GM18502 (cell line): Measurements from ENCODE around the gene MRPL11.
"Not testable (repeated sequence)": the region's sequence is repeated elsewhere in the genome, so short reads cannot be mapped to it uniquely, and the experiment has no call there.

ENCODE experiments used
- ATAC-seq: cut with Tn5 transposase; IDR thresholded peaks from one replicate; pipeline ENCODE4 v1.9.1; 2021; ENCODE audit warnings: mild to moderate bottlenecking; ENCODE audit not compliant: unreplicated experiment, poor library complexity

MRPL11 gene

DNA sequence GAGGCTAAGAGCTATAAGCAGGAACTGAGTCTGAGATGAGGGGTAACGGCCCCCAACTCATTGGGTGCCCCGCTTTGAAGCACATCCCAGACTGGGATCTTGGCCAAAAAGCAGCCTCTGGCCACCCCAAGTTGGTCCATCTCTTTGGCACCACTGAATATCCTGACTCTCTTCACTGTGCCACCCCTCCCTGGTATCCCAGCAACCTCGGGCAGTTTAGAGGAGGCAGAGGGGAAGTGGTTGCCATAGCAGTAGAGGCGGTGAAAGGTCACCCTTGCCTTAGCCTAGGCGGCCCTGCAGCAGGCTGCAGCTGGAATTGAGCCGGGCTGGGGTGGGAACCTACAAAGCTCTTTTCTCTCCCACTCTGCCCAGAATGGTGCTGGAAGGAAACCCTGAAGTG is 29.1 kb upstream of the MRPL11 start:
- no peak for ATAC-seq

DNA sequence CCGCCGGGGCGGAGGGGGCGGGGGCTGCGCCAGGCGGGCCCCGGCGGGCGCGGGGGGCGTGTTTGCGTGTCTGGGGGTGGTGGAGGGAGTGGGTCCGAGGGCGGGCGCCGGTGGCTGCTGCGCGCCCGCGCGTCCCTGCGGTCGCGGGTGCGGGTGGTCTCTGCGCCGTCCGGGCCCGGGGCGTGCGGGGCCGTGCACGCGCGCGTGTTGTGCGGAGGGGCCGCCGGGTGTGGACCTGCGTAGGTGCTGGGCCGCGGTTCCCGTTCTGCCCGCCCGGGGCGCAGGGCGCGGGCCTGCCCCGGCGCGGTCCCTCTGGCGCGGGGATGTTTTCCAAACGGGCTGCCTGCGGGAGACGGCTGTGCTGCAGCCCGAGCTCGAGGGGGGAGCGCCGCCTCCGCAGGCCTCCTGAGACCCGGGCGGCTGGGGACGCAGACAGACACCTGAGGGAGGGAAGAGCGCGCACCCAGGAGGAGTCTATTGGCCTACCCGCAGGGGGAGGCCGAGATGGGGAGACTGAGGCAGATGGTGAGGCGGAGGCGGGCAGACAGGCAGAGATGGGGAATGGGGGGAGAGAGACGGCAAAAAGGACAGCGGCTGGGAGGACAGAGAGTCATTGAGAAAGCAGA is 28.5 kb upstream of the MRPL11 start:
- ATAC-seq, result peak; percentile 31

DNA sequence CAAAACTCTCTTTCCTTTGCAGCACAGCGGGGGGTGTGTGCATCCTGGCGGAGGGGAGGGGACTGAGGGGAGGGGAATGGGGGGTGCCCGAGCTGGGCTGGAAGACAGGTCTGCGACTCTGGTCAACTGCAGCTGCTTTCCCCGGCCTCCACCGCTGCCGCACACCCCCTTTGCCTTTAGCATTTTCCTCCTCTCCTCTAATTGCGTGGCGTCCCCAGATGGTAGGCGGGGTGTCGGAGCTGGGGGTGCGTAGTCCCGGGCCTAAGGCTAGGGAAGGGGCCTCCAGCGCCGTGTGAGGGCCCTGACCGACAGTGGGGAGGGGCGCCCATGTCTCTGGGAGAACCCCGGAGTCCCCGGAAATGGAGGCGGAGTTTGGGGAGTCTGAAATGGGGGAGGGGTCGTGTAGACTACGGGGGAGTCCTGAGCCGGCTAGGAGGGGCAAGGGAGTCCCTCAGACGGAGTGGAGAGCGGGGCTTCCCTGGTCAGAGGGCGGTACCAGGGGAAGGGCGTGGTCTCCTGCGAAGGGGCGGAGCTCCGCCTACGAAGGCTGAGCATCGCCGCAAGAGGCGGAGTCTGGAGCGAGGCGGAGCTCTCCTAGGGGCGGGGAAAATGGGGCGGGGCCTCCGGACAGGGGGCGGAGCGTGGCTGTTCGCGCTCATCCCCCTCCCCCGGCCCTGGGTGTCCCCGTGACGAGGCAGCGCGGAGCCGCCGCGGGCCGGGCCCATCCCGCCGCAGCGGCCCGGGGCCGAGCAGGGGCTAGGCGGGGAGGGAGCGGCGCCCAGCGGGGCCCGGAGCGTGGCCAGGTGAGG is 27.8 kb upstream of the MRPL11 start, which contains the start of gene PELI3:
Gene PELI3 (plus strand): TSS at position 681 of the 809 bp plus-strand sequence. CDS start 1,224 bp downstream, outside the sequence.
- peak; percentile 84 for ATAC-seq

DNA sequence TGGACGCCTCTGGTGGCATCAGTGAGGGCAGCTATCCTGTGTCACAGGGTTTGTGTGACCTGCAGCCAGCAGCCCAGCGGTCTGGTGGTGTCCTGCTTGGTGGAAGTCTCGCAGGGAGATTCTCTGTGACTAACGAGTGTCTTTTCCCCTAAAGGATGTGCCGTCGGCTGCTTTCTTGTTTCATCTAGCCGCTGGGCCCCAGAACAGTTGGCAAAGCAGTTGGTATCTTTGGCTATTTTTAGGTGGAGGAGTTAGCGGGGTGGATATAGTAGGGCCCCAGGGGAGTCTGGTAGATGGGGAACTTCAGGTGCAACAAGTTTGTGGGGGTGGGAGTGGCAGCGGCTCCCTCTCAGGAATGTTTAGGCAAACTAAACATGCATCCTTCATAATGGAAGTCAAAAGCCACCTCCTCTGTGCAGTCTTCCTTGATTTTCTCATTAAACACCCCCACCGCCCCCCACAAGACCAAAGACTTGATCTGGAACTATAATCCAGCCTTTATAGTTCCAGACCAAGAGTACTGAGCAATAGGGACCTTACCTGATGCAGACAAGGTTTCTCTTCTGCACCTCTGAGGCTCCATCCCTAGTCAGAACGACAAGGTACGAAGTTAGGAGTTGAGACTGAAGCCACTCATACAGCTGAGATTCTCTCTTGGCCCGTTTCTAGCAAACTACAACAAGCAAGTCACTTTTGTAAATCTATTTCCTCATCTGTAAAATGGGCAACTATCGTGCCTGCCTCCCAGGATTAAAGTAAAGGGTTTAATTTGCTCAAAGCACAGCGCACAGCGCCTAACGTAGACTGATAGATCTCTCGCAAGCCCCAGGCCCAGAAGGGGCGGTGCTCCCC is 27.0 kb upstream of the MRPL11 start:
- ATAC-seq, result no peak

DNA sequence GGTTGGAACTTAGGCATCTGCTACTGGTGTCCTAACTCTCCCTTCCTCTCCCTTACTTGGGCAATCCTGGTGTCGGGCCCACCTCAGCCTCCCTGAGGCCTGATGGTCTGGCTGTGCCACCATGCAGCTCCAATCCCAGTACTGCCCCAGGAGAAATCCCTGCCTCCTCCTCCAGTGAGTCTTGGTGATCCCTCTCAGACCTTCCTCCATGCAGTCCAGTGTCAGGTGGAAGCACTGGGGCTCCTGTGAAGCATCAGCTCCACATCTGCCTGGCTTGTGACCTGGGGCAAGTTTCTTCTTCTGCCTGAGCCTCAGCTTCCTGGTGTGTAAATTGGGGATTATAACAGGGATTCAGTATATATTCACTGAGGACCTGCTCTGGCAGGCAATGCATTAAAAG is 26.3 kb upstream of the MRPL11 start:
- no peak for ATAC-seq

DNA sequence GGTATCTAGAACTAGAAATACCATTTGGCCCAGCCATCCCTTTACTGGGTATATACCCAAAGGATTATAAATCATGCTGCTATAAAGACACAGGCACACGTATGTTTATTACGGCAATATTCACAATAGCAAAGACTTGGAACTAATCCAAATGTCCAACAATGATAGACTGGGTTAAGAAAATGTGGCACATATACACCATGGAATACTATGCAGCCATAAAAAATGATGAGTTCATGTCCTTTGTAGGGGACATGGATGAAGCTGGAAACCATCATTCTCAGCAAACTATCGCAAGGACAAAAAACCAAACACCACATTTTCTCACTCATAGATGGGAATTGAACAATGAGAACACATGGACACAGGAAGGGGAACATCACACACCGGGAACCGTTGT is 25.5 kb upstream of the MRPL11 start:
- ATAC-seq, result not testable (repeated sequence)

DNA sequence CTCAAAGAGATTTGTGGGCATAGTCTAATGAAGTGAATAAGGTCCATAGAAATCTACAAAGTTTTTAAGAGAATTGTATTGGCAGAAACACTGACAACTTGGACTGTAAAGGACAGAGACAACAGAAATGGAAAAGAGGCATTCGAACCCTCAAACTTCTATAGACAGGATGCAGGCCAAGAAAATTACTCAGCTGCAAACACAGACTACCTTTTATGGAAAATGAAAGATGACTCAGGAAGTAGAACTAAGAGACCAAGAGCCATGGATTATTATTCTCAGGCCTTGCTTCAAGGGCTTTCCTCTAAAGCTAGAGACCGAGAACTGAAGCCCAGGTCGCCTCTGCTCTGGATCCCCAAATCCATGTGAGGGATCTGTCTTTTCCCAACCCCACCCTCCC is 24.3 kb upstream of the MRPL11 start:
- no peak for ATAC-seq

DNA sequence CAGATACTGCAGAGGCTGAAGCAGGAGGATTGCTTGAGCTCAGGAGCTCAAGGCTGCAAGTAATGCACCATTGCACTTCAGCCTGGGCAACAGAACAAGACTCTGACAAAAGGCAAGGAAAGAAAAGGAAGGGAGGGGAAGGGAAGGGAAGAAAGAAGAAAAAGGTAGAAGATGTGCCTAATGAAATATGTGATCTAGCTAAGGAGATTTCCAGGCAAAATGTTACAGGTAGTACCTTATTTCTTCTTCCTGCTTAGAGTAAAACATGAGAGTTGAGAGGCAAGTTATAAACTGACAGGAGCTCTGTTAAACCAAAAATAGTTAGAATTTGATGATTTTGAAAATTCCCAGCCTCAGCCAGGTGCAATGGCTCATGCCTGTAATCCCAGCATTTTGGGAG is 23.4 kb upstream of the MRPL11 start:
- ATAC-seq, result no peak

DNA sequence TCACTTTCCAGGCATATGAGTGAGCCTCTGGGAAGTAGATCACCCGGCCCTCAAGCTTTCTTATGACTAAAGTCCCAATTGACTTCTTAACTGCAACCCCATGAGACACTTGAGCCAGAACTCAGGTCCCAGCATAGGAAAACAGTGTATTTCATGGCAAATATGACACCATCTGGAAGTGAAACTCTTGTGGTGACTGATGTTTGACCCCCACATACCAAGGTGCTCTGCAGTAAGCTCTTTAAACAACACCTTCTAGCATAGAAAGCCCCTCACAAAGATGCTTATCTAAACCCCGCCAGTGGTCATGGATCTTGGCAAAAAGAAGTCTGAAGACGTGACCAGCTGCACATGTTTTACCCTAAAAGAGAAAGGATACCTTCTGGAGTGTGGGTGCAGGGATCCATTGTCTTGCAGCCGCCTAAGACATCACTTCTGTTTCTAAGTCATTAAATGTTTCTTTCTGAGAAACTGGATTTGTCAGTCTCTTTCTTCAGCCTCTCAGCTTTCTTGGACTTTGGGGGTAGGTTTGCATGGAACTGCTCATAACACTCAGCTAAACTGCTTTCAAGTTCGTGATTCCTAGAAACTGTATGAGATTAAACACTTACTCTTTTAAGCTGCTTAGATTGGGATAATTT is 20.6 kb upstream of the MRPL11 start:
- no peak for ATAC-seq

DNA sequence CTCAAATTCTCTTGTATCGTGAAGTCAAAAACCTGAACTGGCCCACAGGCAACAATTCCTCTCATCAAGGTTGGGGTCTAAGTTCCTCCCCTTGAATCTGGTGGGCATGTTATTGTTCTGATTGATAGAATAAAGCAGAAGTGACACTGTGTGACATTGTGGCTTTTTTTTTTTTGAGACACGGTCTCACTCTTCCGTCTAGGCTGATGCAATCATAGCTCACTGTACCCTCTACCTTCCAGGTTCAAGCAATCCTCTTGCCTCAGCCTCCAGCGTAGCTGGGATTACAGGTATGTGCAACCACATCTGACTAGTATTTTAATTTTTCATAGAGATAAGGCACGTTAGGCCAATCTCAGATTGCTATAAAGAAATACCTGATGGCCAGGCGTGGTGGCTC is 19.2 kb upstream of the MRPL11 start:
- ATAC-seq, result no peak

DNA sequence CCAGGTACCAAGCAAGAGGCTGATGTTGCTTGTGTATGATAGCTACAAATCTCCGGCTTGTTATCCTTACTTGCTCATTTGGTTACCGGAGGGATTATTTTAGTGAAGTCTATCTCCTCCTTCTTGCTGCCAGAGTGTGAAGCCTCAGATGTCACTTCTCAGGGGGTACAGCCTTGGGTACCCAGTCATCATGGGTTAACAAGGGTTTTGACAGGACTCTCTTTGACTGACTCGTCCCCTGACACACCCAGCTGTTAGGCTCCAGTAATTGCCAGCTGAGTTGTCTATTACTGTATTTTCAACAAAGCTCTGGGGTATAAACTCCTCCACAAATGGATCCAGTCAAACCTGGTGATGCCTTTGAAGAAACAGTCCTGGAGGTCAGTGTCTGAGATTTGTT is 16.2 kb upstream of the MRPL11 start:
- ATAC-seq, result no peak

DNA sequence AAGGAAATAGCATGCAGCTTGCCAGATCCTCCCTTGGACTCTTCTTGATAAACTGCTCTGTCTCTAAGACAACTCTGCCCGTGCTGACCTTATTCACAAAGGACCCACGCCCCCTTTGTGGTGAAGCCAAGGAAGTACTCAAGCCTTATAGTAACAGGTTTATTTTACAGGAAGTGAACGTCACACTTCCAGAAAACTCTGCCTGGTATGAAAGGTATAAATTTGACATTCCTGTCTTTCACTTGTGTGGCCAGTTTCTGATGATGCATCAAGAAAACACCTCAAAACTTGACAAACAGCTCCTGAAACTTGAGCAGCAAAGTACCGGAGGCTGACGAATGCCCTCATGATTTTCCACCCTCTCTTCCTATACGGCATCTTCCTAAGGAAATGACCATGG is 15.6 kb upstream of the MRPL11 start:
- ATAC-seq, result no peak

DNA sequence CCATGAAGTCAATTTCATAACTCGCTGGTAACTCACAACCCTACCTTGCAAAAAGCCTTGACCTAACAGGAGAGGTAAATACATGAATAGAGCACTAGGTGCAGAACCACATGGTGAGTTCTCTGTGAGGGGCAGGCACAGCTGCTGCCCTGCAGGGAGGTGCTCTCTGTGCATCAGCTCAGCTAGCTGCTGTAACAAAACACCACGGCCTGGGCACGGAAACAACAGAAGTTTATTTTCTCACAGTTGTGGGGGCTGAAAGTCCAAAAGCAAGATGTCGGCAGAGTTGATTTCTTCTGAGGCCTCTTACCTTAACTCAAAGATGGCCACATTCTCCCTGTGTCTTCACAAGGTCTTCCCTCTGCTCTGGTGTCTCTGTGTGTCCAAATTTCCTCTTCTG is 13.0 kb upstream of the MRPL11 start:
- no peak for ATAC-seq

DNA sequence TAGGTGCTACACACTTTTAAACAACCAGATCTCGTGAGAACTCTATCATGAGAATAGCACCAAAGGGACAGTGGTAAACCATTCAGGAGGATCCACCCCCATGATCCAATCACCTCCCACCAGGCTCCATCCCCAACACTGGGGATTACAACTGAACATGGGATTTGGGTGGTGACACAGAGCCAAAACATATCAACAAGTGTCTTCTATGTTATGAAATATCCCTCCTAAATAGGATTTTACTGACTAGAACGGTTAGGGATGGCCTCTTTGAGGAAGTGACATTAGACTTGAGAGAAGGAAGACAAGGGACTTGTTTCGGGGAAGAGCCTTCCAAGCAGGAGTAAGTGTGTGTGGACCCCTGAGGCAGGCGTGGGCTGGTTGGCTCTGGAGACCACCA is 11.9 kb upstream of the MRPL11 start:
- no peak for ATAC-seq

DNA sequence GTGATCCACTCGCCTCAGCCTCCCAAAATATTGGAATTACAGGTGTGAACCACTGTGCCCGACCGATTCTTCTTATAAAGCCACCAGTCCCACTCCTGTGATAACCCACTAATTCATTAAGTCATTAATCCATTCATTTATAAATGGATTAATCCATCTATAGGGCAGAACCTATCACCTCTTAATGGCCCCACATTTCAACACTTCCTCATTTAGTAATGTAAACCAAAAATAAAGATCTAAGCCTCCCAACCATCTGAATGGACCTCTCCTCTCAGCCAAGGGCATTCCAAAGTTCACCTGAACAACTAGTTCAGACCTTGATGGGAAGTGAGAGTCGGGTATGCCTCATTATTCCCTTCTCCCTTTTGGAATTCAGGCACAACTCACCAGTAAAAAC is 9.9 kb upstream of the MRPL11 start:
- no peak for ATAC-seq

DNA sequence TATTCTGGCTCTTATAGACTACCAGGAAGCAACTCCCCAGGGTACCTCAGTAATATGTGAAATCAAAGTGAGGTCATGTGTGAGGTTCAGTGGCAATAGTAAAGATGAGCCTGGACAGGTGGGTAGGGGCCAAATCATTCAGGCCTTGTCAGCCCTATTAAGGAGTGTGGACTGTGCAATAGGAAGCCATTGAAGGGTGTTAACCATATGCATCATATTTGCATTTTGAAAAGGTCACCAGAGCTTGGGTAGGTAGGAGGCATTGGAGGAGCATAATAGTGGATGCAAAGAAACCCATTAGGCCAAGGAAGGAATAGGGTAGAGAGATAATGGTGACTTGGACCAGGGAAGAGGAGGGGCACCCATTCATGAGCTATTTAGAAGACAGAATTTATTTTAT is 8.4 kb upstream of the MRPL11 start:
- no peak for ATAC-seq

DNA sequence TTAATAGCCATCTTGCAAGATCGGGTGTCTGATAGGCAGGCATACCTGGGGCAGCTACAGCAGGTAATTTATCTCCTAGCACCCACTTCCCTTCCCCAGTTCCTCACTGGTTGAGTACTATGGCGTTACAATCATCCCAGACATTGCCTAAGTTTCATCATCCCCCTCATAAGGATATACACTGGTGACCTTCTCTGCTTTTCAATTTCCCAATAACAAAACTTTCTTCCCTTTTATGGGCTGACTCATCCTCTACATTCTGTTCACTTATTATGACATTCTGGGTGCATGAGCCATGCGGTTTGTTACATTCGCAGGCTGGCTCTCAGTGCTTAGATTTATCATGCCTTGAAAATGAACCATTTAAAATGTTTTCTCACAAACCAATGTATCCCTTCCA is 5.0 kb upstream of the MRPL11 start:
- no peak for ATAC-seq

DNA sequence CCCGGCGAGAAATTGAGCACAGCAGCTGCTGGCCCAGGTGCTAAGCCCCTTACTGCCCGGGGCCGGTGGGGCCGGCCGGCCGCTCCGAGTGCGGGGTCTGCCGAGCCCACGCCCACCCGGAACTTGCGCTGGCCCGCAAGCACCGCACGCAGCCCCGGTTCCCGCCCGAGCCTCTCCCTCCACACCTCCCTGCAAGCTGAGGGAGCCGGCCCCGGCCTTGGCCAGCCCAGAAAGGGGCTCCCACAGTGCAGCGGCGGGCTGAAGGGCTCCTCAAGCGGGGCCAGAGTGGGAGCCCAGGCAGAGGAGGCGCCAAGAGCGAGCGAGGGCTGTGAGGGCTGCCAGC is 2.3 kb upstream of the MRPL11 start:
- ATAC-seq, result not testable (repeated sequence)

DNA sequence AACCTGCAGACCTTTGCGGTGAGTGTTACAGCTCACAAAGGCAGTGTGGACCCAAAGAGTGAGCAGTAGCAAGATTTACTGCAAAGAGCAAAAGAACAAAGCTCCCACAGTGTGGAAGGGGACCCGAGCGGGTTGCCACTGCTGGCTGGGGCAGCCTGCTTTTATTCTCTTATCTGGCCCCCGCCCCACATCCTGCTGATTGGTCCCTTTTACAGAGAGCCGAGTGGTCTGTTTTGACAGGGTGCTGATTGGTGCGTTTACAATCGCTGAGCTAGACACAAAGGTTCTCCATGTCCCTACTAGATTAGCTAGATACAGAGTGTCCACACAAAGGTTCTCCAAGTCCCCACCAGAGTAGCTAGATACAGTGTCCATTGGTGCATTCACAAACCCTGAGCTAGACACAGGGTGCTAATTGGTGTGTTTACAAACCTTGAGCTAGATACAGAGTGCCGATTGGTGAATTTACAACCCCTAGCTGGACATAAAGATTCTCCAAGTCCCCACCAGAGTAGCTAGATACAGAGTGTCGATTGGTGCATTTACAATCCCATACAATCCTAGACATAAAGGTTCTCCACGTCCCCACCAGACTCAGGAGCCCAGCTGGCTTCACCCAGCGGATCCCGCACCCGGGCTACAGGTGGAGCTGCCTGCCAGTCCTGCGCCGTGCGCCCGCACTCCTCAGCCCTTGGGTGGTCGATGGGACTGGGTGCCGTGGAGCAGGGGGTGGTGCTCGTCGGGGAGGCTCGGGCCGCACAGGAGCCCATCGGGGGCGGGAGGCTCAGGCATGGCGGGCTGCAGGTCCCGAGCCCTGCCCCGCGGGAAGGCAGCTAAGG is 1.7 kb upstream of the MRPL11 start:
- ATAC-seq, result not testable (repeated sequence)

DNA sequence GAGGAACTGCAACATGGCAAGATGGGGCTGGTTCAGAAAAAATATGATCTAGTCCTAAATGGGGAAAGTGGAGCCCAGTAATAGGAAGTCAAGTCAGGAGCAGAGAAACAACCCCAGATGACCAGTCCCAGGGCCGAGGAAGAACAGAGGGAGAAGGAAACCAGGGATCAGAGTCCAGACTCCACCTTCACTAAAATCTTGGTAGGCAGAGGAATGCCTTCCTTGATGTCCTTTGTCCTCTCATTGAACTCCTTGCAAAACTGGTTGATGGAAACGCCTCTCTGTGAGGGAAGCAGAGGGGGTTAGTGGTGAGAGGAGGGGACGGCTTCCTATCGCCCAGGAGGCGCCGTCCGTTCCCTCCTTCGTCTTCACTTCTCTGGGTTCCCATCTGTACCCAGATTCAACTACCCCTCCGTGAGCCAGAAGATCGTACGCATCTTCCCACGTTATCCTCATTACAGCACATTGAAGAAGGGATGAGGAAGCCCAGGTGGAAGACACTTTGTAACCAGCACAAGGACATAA is 607 bp downstream of the MRPL11 start:
- ATAC-seq, result no peak
